OCI-LY7 (cell line): ENCODE measurements around the gene FOLH1. TPM values are rescaled to one million over a fixed set of nuclear protein-coding genes. Genes with fewer than 3 reads are reported as not detected.
"Not testable (repeated sequence)": the region's sequence is repeated elsewhere in the genome, so short reads cannot be mapped to it uniquely, and the experiment has no call there.

Source experiments
- BruUV-seq: library from RNA; stranded (reverse); fragments of 400-500 nt; replicated peaks from 2 replicates; lab custom pipeline; 2021; lab: Mats Ljungman, UMichigan
- CTCF ChIA-PET: fragments of 300-600 bp; sonication (Branson Sonifier 250); formaldehyde crosslinking; loops from one replicate; lab custom pipeline; 2022; ENCODE audit warnings: antibody characterized with exemption; ENCODE audit not compliant: unreplicated experiment; lab: Charles Lee
- POLR2A ChIA-PET: fragments of 300-600 bp; sonication (Branson Sonifier 250); formaldehyde crosslinking; loops from one replicate; lab custom pipeline; 2022; ENCODE audit warnings: antibody characterized with exemption; lab: Charles Lee
- DNase-seq: peaks from one replicate; pipeline ENCODE4 v3.0.0-alpha.2; 2015; ENCODE audit warnings: low spot score
- H2AFZ ChIP-seq: fragments of 200-600 bp; sonication (generic), shearing (Covaris generic); 2 replicates; pipeline ENCODE4 v1.6.1; 2014; ENCODE audit warnings: mild to moderate bottlenecking, antibody characterized with exemption, low read length, moderate library complexity
- H3K27ac ChIP-seq: fragments of 200-600 bp; sonication (generic); 2 replicates; pipeline ENCODE4 v1.5.1; 2014; ENCODE audit warnings: mixed run types, low read depth, mild to moderate bottlenecking, moderate library complexity, low read length, inconsistent platforms; ENCODE audit not compliant: poor library complexity, severe bottlenecking
- H3K36me3 ChIP-seq: fragments of 200-600 bp; sonication (generic); 2 replicates; pipeline ENCODE4 v1.6.1; 2014; ENCODE audit warnings: mild to moderate bottlenecking, antibody characterized with exemption, low read length, moderate library complexity, mixed read lengths; ENCODE audit not compliant: insufficient read depth
- H3K4me1 ChIP-seq: fragments of 200-600 bp; sonication (generic); 2 replicates; pipeline ENCODE4 v1.5.1; 2014; ENCODE audit warnings: mild to moderate bottlenecking, low read length; ENCODE audit not compliant: insufficient read depth, poor library complexity, severe bottlenecking
- H3K4me2 ChIP-seq: fragments of 200-600 bp; sonication (generic); 2 replicates; pipeline ENCODE4 v1.6.1; 2014; ENCODE audit warnings: mild to moderate bottlenecking, low read length
- H3K4me3 ChIP-seq: fragments of 200-600 bp; sonication (generic); 2 replicates; pipeline ENCODE4 v1.5.1; 2014; ENCODE audit warnings: mild to moderate bottlenecking, low read depth, low read length; ENCODE audit not compliant: poor library complexity, severe bottlenecking
- H3K79me2 ChIP-seq: fragments of 200-600 bp; sonication (generic); 2 replicates; pipeline ENCODE4 v1.6.1; 2016; ENCODE audit warnings: low read depth, mild to moderate bottlenecking, low read length, moderate library complexity, mixed read lengths; ENCODE audit not compliant: insufficient read depth
- H3K9me2 ChIP-seq: fragments of 200-600 bp; sonication (generic); 2 replicates; pipeline ENCODE4 v1.6.1; 2016; ENCODE audit warnings: mild to moderate bottlenecking, low read length, mixed read lengths; ENCODE audit not compliant: insufficient read depth
- H3K9me3 ChIP-seq: fragments of 200-600 bp; sonication (generic); 2 replicates; pipeline ENCODE4 v1.6.1; 2014; ENCODE audit warnings: mild to moderate bottlenecking, mixed run types, low read length, mixed read lengths
- H4K20me1 ChIP-seq: fragments of 200-600 bp; sonication (generic); 2 replicates; pipeline ENCODE4 v1.6.1; 2014; ENCODE audit warnings: mild to moderate bottlenecking, antibody characterized with exemption, low read length, moderate library complexity, mixed read lengths; ENCODE audit not compliant: insufficient read depth
- CTCF ChIP-seq: fragments of 200-600 bp; sonication (generic); conservative IDR thresholded peaks from 2 replicates; pipeline ENCODE4 v1.5.1; 2014; ENCODE audit warnings: mild to moderate bottlenecking, antibody characterized with exemption, low read length, moderate library complexity, mixed read lengths
- EZH2phosphoT487 ChIP-seq: fragments of 200-600 bp; sonication (generic); IDR thresholded peaks from 2 replicates; pipeline ENCODE4 v1.6.1; 2018; ENCODE audit warnings: low read depth, borderline replicate concordance, mild to moderate bottlenecking, mixed run types, antibody characterized with exemption, low read length, moderate library complexity, mixed read lengths
- intact Hi-C: fragments of 100-400 bp; cut with micrococcal nuclease; formaldehyde crosslinking; loops from one replicate; pipeline ENCODE4 v1.10.0; 2022; ENCODE audit not compliant: unreplicated experiment
- total RNA-seq, 2 experiments: library from RNA; depleted of rRNA in 1 of 2; stranded (reverse); fragments of >200 nt in 1 of 2; shearing (Covaris generic) in 1 of 2; gene quantifications; 2 replicates each; pipeline ENCODE4 v1.2.3, GENCODE V29; 2014 to 2022

FOLH1 gene
- total RNA-seq, 2 experiments from 2014 or later: not detected

- no peak for TF ChIP-seq EZH2phosphoT487
- no peak for TF ChIP-seq CTCF
- H2AFZ ChIP-seq: no peak overlapping the region
- H3K36me3 ChIP-seq: no peaks in the 10 kb centered on the region
- no peaks in the 10 kb centered on the region for H4K20me1 ChIP-seq
- no peak overlapping the region for H3K4me2 ChIP-seq
- no peaks in the 10 kb centered on the region for H3K4me1 ChIP-seq
- CTCF ChIA-PET: no interaction called here
- intact Hi-C loops: no loop called here
- H3K4me3 ChIP-seq: no peak overlapping the region
- POLR2A ChIA-PET: no interaction called here
- BruUV-seq: no TSS peak
- H3K9me2 ChIP-seq: no peaks in the 10 kb centered on the region
- no peak for DNase-seq
- H3K27ac ChIP-seq: no peak overlapping the region
- H3K79me2 ChIP-seq: no peaks in the 10 kb centered on the region
- no peaks in the 10 kb centered on the region for H3K9me3 ChIP-seq
These were observed 4.7 kb upstream of the FOLH1 start for GRCh38 chr11:49213026-49213560.

- H3K27ac ChIP-seq, H3K4me3 ChIP-seq, BruUV-seq, H4K20me1 ChIP-seq, H3K36me3 ChIP-seq, H3K9me2 ChIP-seq, intact Hi-C loops, H2AFZ ChIP-seq, H3K9me3 ChIP-seq, H3K4me1 ChIP-seq, DNase-seq, POLR2A ChIA-PET, H3K79me2 ChIP-seq, H3K4me2 ChIP-seq, CTCF ChIA-PET: not testable (repeated sequence)
These were observed 1.4 kb downstream of the FOLH1 start for GRCh38 chr11:49206999-49207398.

GRCh38 chr11:49202287-49202976 lies 6.0 kb downstream of the FOLH1 start:
- no peaks in the 10 kb centered on the region for H3K9me3 ChIP-seq
- TF ChIP-seq EZH2phosphoT487 (no peak), CTCF (no peak)
- POLR2A ChIA-PET: no interaction called here
- no peak overlapping the region for H3K4me2 ChIP-seq
- DNase-seq: no peak
- H3K4me1 ChIP-seq: no peaks in the 10 kb centered on the region
- no peak overlapping the region for H3K27ac ChIP-seq
- BruUV-seq: no TSS peak
- H3K4me3 ChIP-seq: no peak overlapping the region
- CTCF ChIA-PET: no interaction called here
- H4K20me1 ChIP-seq: no peaks in the 10 kb centered on the region
- intact Hi-C loops: no loop called here
- H3K9me2 ChIP-seq: no peaks in the 10 kb centered on the region
- no peaks in the 10 kb centered on the region for H3K79me2 ChIP-seq
- H2AFZ ChIP-seq: no peak overlapping the region
- no peaks in the 10 kb centered on the region for H3K36me3 ChIP-seq

- H4K20me1 ChIP-seq, H2AFZ ChIP-seq, intact Hi-C loops, H3K36me3 ChIP-seq, H3K79me2 ChIP-seq, H3K9me2 ChIP-seq, H3K4me3 ChIP-seq, BruUV-seq, CTCF ChIA-PET, H3K9me3 ChIP-seq, H3K4me2 ChIP-seq, DNase-seq, H3K4me1 ChIP-seq, POLR2A ChIA-PET, H3K27ac ChIP-seq: not testable (repeated sequence)
These were observed 11.6 kb downstream of the FOLH1 start for GRCh38 chr11:49196775-49197174.

- intact Hi-C loops, H3K9me2 ChIP-seq, H3K4me3 ChIP-seq, CTCF ChIA-PET, H3K4me1 ChIP-seq, H3K79me2 ChIP-seq, H3K27ac ChIP-seq, H3K4me2 ChIP-seq, H3K9me3 ChIP-seq, H2AFZ ChIP-seq, DNase-seq, POLR2A ChIA-PET, BruUV-seq, H3K36me3 ChIP-seq, H4K20me1 ChIP-seq: not testable (repeated sequence)
These were observed 12.4 kb downstream of the FOLH1 start for GRCh38 chr11:49196002-49196401.
